Erythroblast (primary cell): Measurements from ENCODE around the gene HNRNPA1L2.
"Not testable (repeated sequence)": the region's sequence is repeated elsewhere in the genome, so short reads cannot be mapped to it uniquely, and the experiment has no call there.

Experiments used
- DNase-seq, 2 experiments: peaks; one replicate each; lab custom pipeline; 2025; lab: John Stamatoyannopoulos, UW
- GATA1 ChIP-seq: IDR thresholded peaks from 2 replicates; pipeline ENCODE4 v1.6.1; 2011; ENCODE audit warnings: low read depth, mild to moderate bottlenecking, control low read depth, low read length, moderate library complexity
- POLR2A ChIP-seq: IDR thresholded peaks from 2 replicates; pipeline ENCODE4 v1.6.1; 2011; ENCODE audit warnings: mild to moderate bottlenecking, low read length

The HNRNPA1L2 gene

DNA sequence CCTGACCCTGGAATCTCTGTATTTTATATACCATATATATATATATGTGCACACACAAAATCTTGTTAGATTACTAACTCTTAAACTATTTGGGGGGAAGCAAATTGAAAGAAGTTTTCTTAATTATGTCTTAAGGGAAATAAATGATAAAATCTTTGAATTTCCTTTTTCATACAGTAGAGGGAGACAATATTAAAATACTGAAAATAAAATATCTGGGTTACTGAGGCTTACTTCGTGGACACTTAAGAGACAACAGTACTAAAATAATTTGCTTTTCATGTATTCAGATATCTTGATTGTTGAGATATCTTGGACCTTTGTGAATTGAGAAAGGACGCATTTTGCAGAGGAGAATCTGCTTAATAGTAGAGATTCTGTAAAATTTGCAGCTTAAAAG lies 27.4 kb downstream of the HNRNPA1L2 start:
- TF ChIP-seq POLR2A (no peak), GATA1 (no peak)
- peak in 1 of 2 experiments; percentile 3 for DNase-seq

GRCh38 chr13:52670726-52671125 lies 28.5 kb downstream of the HNRNPA1L2 start:
- no peak for DNase-seq
- TF ChIP-seq POLR2A, result no peak
- no peak for TF ChIP-seq GATA1

DNA sequence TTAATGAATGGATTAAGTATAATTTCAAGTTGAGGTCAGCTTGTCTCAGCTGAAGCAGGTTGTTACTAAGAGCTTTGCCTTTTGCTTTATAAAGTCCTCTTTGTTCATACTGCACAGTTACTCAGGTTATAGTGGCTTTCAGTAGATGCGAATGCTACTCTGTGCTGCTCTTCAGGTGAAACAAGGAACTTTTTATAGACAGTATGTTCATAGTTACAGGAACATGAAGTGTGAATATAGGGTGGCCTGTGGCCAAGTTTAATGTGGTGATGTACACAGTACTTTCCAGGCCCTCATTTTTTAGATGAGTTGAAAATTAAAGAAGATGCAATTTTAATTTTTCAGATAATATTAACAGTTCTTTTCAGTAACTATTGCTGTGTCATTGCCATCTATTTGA lies 31.2 kb downstream of the HNRNPA1L2 start:
- TF ChIP-seq POLR2A, result no peak
- TF ChIP-seq GATA1, result no peak

DNA sequence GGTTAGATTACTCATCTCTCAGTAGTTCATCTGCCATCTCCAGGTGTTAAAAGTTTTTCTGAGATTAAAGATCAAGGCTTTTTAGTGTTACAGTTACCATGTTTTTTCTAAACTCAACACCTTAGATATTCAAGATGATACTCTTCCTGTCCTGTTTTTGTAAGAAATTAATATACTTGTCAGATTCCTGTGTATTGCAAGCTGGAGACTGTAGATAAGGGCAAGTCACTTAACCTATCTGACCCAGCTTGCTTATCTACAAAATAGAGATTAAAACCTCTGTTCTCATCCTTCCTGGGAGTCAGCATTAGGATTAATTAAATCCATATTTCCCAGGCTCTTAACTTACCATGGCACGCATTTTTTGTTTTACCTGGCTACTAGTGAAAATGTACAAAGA lies 35.6 kb downstream of the HNRNPA1L2 start:
- TF ChIP-seq POLR2A, result no peak
- TF ChIP-seq GATA1, result no peak
- peak; percentile 17 to 54 for DNase-seq

More for the DNA sequence above, 31.2 kb downstream of the HNRNPA1L2 start:
- DNase-seq, result no peak

DNA sequence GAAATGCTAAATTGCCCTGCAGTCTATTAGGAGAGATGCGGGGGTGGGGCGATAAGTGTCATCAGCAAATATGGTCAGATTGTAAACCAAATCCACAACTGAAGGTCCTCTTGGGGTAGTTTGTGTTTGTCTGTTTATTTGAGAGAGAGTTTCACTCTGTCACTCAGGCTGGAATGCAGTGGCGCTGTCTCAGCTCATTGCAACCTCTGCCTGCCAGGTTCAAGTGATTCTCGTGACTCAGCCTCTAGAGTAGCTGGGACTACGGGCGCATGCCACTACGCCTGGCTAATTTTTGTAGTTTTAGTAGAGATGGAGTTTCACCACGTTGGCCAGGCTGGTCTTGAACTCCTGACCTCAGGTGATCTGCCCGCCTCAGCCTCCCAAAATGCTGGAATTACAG lies 43.6 kb downstream of the HNRNPA1L2 start:
- not testable (repeated sequence) for DNase-seq

DNA sequence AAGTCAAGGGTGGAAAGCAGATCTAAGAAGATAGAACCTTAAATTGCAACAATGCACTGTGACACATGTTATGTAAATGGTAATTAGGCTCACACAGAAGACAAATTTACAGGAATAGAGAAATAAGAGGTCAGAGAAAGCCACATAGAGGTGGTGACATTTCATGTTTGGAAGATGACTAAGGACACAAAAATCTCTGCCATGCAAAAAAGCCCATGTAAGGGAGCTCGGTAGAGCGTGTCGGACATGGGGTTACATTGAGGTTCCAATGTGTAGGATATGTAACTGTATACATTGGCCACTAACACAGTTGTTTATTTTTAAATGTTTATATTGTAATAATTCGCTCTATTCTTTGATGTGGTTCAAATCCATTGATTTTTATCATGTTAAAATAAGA lies 44.1 kb downstream of the HNRNPA1L2 start:
- TF ChIP-seq POLR2A (no peak), GATA1 (no peak)

More for the DNA sequence above, 44.1 kb downstream of the HNRNPA1L2 start:
- DNase-seq, result no peak
